Liver (tissue), 9 donors: ENCODE data around the gene RNF220. TPM values are rescaled to one million over a fixed set of nuclear protein-coding genes. Genes with fewer than 3 reads are reported as not detected.

Source experiments
- DNase-seq: peaks from one replicate; pipeline ENCODE4 v3.0.0-alpha.2; 2017; ENCODE audit warnings: low spot score
- H3K27ac ChIP-seq, 2 donors: one replicate each; pipeline ENCODE4 v1.7.0; 2013; ENCODE audit warnings: inconsistent platforms in 2 of 2, low read length in 2 of 2, control low read depth in 1 of 2, low read depth in 1 of 2, mild to moderate bottlenecking in 1 of 2
- H3K27me3 ChIP-seq, 4 donors: one replicate each; pipeline versions ENCODE4 v1.6.1 to v1.7.0; 2013; ENCODE audit warnings: low read length in 3 of 4, inconsistent platforms in 1 of 4, mild to moderate bottlenecking in 1 of 4, moderate library complexity in 1 of 4; ENCODE audit not compliant: control insufficient read depth in 4 of 4, insufficient read depth in 4 of 4
- H3K36me3 ChIP-seq, 4 donors: one replicate each; pipeline versions ENCODE4 v1.6.1 to v1.7.0; 2013; ENCODE audit warnings: low read length in 3 of 4, mild to moderate bottlenecking in 3 of 4, low read depth in 1 of 4, moderate library complexity in 1 of 4; ENCODE audit not compliant: control insufficient read depth in 4 of 4, insufficient read depth in 3 of 4
- H3K4me1 ChIP-seq, 4 donors: one replicate each; pipeline versions ENCODE4 v1.6.1 to v1.7.0; 2013; ENCODE audit warnings: low read length in 3 of 4, mild to moderate bottlenecking in 3 of 4, moderate library complexity in 1 of 4; ENCODE audit not compliant: control insufficient read depth in 4 of 4, insufficient read depth in 4 of 4
- H3K4me3 ChIP-seq, 3 donors: one replicate each; pipeline versions ENCODE4 v1.6.1 to v1.7.0; 2013; ENCODE audit warnings: low read length in 3 of 3, control low read depth in 1 of 3, low read depth in 1 of 3, mild to moderate bottlenecking in 1 of 3
- H3K9ac ChIP-seq, 2 donors: one replicate each; pipeline ENCODE4 v1.7.0; 2013; ENCODE audit warnings: low read length in 2 of 2, mild to moderate bottlenecking in 2 of 2, moderate library complexity in 2 of 2, control low read depth in 1 of 2, low read depth in 1 of 2
- H3K9me3 ChIP-seq, 4 donors: one replicate each; pipeline versions ENCODE4 v1.6.1 to v1.7.0; 2013; ENCODE audit warnings: low read length in 3 of 4; ENCODE audit not compliant: control insufficient read depth in 4 of 4
- ATF3 ChIP-seq: IDR thresholded peaks from 2 replicates; pipeline ENCODE4 v1.6.1; 2016; ENCODE audit warnings: antibody characterized with exemption
- CTCF ChIP-seq: fragments of 150-350 bp; IDR thresholded peaks from 2 replicates; pipeline ENCODE4 v1.5.1; 2017; ENCODE audit warnings: improper control_type of control experiment, low read depth, low read length; ENCODE audit not compliant: missing input control
- EGR1 ChIP-seq, 2 donors: IDR thresholded peaks; 2 replicates each; pipeline ENCODE4 v1.6.1; 2016 to 2018; ENCODE audit warnings: antibody characterized with exemption in 2 of 2, low read depth in 2 of 2
- FOXA1 ChIP-seq: IDR thresholded peaks from 2 replicates; pipeline ENCODE4 v1.6.1; 2016; ENCODE audit warnings: antibody characterized with exemption
- FOXA2 ChIP-seq: IDR thresholded peaks from 2 replicates; pipeline ENCODE4 v1.6.1; 2016; ENCODE audit warnings: antibody characterized with exemption
- GABPA ChIP-seq, 2 donors: IDR thresholded peaks in 1 of 2; conservative IDR thresholded peaks in 1 of 2; 2 replicates each; pipeline ENCODE4 v1.6.1; 2016; ENCODE audit warnings: antibody characterized with exemption in 2 of 2, mild to moderate bottlenecking in 1 of 2, moderate library complexity in 1 of 2
- HNF4A ChIP-seq, 2 donors: conservative IDR thresholded peaks; 2 replicates each; pipeline ENCODE4 v1.6.1; 2016; ENCODE audit warnings: antibody characterized with exemption in 2 of 2, mild to moderate bottlenecking in 2 of 2
- HNF4G ChIP-seq: IDR thresholded peaks from 2 replicates; pipeline ENCODE4 v1.6.1; 2016; ENCODE audit warnings: antibody characterized with exemption
- JUND ChIP-seq, 2 donors: IDR thresholded peaks; 2 replicates each; pipeline ENCODE4 v1.6.1; 2016; ENCODE audit warnings: antibody characterized with exemption in 2 of 2
- MAX ChIP-seq: IDR thresholded peaks from 2 replicates; pipeline ENCODE4 v1.6.1; 2016; ENCODE audit warnings: antibody characterized with exemption
- NR2F2 ChIP-seq: IDR thresholded peaks from 2 replicates; pipeline ENCODE4 v1.6.1; 2016; ENCODE audit warnings: antibody characterized with exemption
- RAD21 ChIP-seq, 2 donors: IDR thresholded peaks; 2 replicates each; pipeline ENCODE4 v1.6.1; 2016; ENCODE audit warnings: antibody characterized with exemption in 2 of 2, mild to moderate bottlenecking in 2 of 2
- REST ChIP-seq: IDR thresholded peaks from 2 replicates; pipeline ENCODE4 v1.6.1; 2016; ENCODE audit warnings: antibody characterized with exemption, mild to moderate bottlenecking
- RXRA ChIP-seq, 2 donors: IDR thresholded peaks; 2 replicates each; pipeline ENCODE4 v1.6.1; 2017 to 2018; ENCODE audit warnings: antibody characterized with exemption in 2 of 2, mild to moderate bottlenecking in 1 of 2
- SP1 ChIP-seq: IDR thresholded peaks from 2 replicates; pipeline ENCODE4 v1.6.1; 2018; ENCODE audit warnings: antibody characterized with exemption, mild to moderate bottlenecking
- TAF1 ChIP-seq: conservative IDR thresholded peaks from 2 replicates; pipeline ENCODE4 v1.6.1; 2016; ENCODE audit warnings: antibody characterized with exemption, mild to moderate bottlenecking
- YY1 ChIP-seq: IDR thresholded peaks from 2 replicates; pipeline ENCODE4 v1.6.1; 2016; ENCODE audit warnings: antibody characterized with exemption, mild to moderate bottlenecking
- ZBTB33 ChIP-seq: IDR thresholded peaks from 2 replicates; pipeline ENCODE4 v1.6.1; 2016; ENCODE audit warnings: antibody characterized with exemption
- WGBS: extraction: QIAGEN DNeasy Blood & Tissue Kit; methylation state at CpG from one replicate; pipeline ENCODE4 v1.1.7; 2013; 5-methylcytosine and 5-hydroxymethylcytosine counted together
- polyA plus RNA-seq, 2 donors: library from polyadenylated mRNA; stranded (reverse) in 1 of 2; unstranded in 1 of 2; fragments of 200-250 nt in 1 of 2; fragments of >200 nt in 1 of 2; fragmentation: Nextera tagmentation in 1 of 2; extraction: Ambion mirVana in 1 of 2; gene quantifications; one replicate each; pipeline versions ENCODE4 v1.2.1 to v1.2.3, GENCODE V29; 2013 to 2015
- total RNA-seq, 2 donors: library from RNA; depleted of rRNA; stranded (reverse); fragments of >200 nt; gene quantifications; one replicate each; pipeline ENCODE4 v1.2.3, GENCODE V29; 2014
- donor health status: healthy.
- donor health status: healthy.
- donor health status: healthy.
- donor health status: healthy.
- donor health status: healthy.

Gene RNF220
- total and polyA plus RNA-seq, 4 donors = 18.2 to 35.8 (median 26.1) TPM

GRCh38 chr1:44423591-44424537 is 18.8 kb downstream of the RNF220 start:
- no peak for DNase-seq
- no peaks in the 10 kb centered on the region for H3K9me3 ChIP-seq
- no peak overlapping the region for H3K9ac ChIP-seq
- no peak overlapping the region for H3K27ac ChIP-seq
- peaks cover 0 to 15% (median 9%) of the 10 kb centered on the region in 4 donors for H3K27me3 ChIP-seq
- H3K4me3 ChIP-seq = no peak overlapping the region
- no peaks in the 10 kb centered on the region for H3K36me3 ChIP-seq
- TF ChIP-seq RXRA (IDR thresholded peaks at IDR 0.05) = peak in 1 of 2 donors; percentile 47
- no peak for TF ChIP-seq JUND (IDR thresholded peaks at IDR 0.05)
- no peak for TF ChIP-seq FOXA1
- no peak for TF ChIP-seq TAF1
- TF ChIP-seq HNF4A (conservative IDR thresholded peaks at IDR 0.05) = peak in 1 of 2 donors; percentile 46
- TF ChIP-seq NR2F2 = no peak
- whole genome bisulfite sequencing = 27% methylated on average over 19 of the region's 19 CpGs
- H3K4me1 ChIP-seq = peaks cover 0 to 3% (median 0%) of the 10 kb centered on the region in 4 donors

- no peak overlapping the region for H3K27ac ChIP-seq
- H3K36me3 ChIP-seq = no peaks in the 10 kb centered on the region
- no peaks in the 10 kb centered on the region for H3K9me3 ChIP-seq
- peaks cover 0 to 11% (median 6%) of the 10 kb centered on the region in 4 donors for H3K27me3 ChIP-seq
- no peak overlapping the region for H3K4me3 ChIP-seq
- peaks cover 0 to 3% (median 0%) of the 10 kb centered on the region in 4 donors for H3K4me1 ChIP-seq
- WGBS = 82% methylated on average over 9 of the region's 9 CpGs
- no peak for DNase-seq
- TF ChIP-seq YY1 (no peak), RXRA (IDR thresholded peaks at IDR 0.05) (no peak), FOXA1 (no peak), NR2F2 (no peak), GABPA (IDR thresholded peaks at IDR 0.05 in 1 of 2, conservative IDR thresholded peaks at IDR 0.05 in 1 of 2) (no peak), SP1 (no peak), RAD21 (IDR thresholded peaks at IDR 0.05) (no peak), FOXA2 (no peak), HNF4G (no peak), HNF4A (conservative IDR thresholded peaks at IDR 0.05) (no peak), JUND (IDR thresholded peaks at IDR 0.05) (no peak), TAF1 (no peak), ZBTB33 (no peak), ATF3 (no peak), EGR1 (IDR thresholded peaks at IDR 0.05; ENCODE audit: low read depth in 2 of 2) (no peak), MAX (no peak), CTCF (no peak), REST (no peak)
- H3K9ac ChIP-seq = no peak overlapping the region
Measured at GRCh38 chr1:44424747-44425146, 19.7 kb downstream of the RNF220 start.
